Measurements from ENCODE around the gene GALNT2. TPM values are rescaled to one million over a fixed set of nuclear protein-coding genes. Genes with fewer than 3 reads are reported as not detected.

Gene GALNT2
- total and polyA plus RNA-seq, 12 donors, result 22.3 to 220 (median 85.7) TPM

DNA sequence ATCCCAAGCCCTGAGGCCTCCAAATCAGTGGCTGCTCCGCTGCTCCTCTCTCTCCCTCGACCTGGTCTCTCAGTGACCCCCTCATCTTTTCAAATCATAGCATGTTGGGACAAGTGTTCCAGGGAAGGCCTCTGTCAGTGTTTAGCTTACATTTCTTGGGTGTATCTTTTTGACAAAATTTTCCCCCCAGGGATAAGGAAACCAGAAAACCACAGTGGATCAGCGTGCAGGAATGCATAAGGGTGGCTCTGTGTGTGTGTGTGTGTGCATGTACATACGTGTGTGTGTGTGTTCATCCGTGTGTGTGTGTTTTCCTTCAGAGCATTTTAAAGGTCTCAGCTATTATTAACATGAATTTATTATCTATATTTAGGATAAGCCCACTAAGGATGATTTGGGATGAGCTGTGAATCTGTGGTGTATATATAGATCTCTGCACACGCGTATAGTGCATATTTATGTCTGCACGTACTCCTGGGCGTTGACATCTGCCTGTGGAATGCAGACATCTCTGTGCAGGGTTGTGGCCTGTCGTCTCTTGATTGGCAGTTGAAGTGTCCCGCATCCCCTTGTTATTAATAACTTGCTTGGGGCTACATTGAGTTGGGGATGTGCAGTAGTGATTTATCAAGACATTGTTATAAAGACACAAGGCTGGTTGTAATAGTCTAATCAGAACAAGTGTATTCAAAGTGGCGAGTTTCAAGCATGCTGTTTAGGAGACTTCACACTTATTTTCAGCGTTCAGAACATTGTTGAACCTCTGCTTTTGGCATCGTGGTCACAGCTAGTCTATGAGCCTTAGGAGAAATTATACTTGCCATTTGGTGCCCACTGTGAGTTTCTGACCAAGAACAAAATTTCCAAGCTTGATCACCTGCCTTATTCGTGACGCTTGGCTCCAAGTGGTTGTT, 55.6 kb downstream of the GALNT2 start:
- no peaks in the 10 kb centered on the region for H3K27me3 ChIP-seq
- no peaks in the 10 kb centered on the region for H3K9me3 ChIP-seq (replicated peaks in 1 of 3)
- WGBS, 4 donors, result 90 to 94% (median 92%) methylated on average over 16 of the region's 16 CpGs
- H3K27ac ChIP-seq, result no peak overlapping the region
- H3K4me3 ChIP-seq, result no peak overlapping the region
- DNase-seq, result no peak
- peaks cover 0 to 14% of the 10 kb centered on the region in 2 donors for H3K4me1 ChIP-seq (replicated peaks in 1 of 2)
- no peak for TF ChIP-seq POLR2A (IDR thresholded peaks at IDR 0.05)
- TF ChIP-seq, protein P1, sequence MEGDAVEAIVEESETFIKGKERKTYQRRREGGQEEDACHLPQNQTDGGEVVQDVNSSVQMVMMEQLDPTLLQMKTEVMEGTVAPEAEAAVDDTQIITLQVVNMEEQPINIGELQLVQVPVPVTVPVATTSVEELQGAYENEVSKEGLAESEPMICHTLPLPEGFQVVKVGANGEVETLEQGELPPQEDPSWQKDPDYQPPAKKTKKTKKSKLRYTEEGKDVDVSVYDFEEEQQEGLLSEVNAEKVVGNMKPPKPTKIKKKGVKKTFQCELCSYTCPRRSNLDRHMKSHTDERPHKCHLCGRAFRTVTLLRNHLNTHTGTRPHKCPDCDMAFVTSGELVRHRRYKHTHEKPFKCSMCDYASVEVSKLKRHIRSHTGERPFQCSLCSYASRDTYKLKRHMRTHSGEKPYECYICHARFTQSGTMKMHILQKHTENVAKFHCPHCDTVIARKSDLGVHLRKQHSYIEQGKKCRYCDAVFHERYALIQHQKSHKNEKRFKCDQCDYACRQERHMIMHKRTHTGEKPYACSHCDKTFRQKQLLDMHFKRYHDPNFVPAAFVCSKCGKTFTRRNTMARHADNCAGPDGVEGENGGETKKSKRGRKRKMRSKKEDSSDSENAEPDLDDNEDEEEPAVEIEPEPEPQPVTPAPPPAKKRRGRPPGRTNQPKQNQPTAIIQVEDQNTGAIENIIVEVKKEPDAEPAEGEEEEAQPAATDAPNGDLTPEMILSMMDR (IDR thresholded peaks at IDR 0.05), result no peak
- intact Hi-C loops (cut with DNase I), result no loop called here
- H3K36me3 ChIP-seq (replicated peaks in 1 of 2), result no peaks in the 10 kb centered on the region

DNA sequence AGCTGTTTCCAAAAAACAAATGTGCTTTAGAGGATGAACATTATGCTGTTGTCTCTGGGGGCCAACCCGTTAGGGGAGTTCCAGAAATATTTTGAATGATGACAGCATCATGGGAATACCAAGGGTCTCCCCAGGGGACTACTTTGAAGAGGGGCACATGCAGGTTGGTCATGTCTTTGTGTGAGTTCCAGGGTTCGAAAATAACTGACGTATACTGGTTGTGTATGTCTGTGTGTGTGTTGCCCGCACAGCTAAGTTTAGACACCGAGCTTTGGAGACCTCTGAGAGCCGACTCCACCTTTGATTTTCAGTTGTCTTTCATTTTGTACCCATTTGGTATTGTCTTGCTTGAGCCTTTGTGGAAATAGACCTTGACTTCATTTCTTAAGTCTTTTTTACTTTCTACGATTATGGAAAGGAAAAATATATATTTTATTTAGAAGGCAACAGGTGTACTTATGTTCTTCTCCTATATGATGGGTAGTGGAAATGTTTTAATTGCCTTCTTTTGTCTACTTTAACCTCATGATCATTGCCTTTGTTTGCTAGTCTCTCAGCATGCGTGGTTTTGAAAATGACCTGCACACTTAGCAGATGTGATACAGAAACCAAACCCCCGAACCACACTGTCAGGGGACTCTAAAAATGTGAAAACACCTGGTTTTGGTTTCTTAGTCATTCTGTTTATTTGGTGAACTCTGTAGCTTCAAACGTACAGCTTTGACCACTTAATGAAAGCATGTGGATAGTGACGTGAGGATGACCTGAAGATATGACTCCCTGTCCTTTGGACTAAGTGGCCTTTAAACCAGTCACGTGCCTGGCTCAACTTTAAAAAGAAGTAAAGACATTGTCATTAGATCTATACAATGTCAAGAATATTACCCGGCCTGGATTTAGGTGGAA, 56.5 kb downstream of the GALNT2 start:
- no peak for DNase-seq
- no peaks in the 10 kb centered on the region for H3K36me3 ChIP-seq (replicated peaks in 1 of 2)
- no peaks in the 10 kb centered on the region for H3K27me3 ChIP-seq
- 82 to 87% (median 86%) methylated on average over 13 of the region's 13 CpGs for WGBS, 4 donors
- TF ChIP-seq POLR2A (IDR thresholded peaks at IDR 0.05), result no peak
- TF ChIP-seq, protein P1 (IDR thresholded peaks at IDR 0.05), result no peak
- no peaks in the 10 kb centered on the region for H3K9me3 ChIP-seq (replicated peaks in 1 of 3)
- peaks cover 0 to 14% of the 10 kb centered on the region in 2 donors for H3K4me1 ChIP-seq (replicated peaks in 1 of 2)
- no peak overlapping the region for H3K27ac ChIP-seq
- no peak overlapping the region for H3K4me3 ChIP-seq
- intact Hi-C loops (cut with DNase I), result no loop called here

DNA sequence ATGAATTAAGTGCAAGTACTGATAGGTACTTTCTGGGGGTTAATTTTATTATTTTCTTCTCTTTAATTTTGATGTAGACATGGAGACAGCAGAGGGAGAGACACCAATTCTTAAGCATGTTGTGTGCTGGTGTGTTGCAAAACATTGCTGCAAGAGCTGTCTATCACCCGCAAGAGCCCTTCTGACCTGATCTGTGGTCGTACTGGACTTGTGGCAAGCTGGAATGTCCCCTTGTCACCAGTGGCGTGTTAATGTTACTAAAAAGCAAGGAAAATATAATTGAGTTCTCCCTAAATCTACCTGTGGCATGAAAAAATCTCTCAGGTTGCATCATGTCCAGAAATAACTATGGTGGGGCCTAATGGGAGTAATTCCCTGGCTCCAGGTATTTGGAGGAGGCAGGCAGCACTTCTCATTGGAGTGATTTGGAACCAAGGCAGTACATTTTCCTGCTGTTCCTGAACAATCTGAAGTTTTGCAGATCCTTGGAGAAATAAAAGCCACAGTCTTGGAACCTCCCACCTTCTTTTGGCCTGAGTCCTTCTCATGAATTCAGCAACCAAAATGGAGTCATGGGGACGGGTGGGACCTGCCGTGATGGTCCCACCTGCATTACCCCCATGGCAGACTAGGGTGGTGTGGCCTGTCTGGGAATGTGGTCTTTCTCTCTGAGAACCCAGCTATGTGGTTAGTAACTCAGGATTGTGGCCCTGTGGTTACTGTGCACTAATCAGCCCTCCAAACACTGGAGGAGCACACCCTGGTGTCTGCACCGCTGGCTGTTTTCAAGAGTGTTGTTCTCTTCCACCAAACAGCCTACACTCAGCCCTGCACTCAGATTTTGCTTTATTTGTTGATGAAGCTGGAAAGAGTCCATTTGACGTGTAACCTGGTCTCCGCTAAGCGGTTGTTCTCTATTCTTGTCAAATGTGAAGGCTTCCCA, 57.4 kb downstream of the GALNT2 start:
- H3K27ac ChIP-seq, result no peak overlapping the region
- TF ChIP-seq, protein P1 (IDR thresholded peaks at IDR 0.05), result no peak
- no peak for TF ChIP-seq POLR2A (IDR thresholded peaks at IDR 0.05)
- no peak overlapping the region for H3K4me3 ChIP-seq
- H3K9me3 ChIP-seq (replicated peaks in 1 of 3), result no peaks in the 10 kb centered on the region
- WGBS, 4 donors, result 92 to 95% (median 94%) methylated on average over 9 of the region's 9 CpGs
- H3K27me3 ChIP-seq, result no peaks in the 10 kb centered on the region
- intact Hi-C loops (cut with DNase I), result no loop called here
- H3K4me1 ChIP-seq (replicated peaks in 1 of 2), result peaks cover 0 to 14% of the 10 kb centered on the region in 2 donors
- no peaks in the 10 kb centered on the region for H3K36me3 ChIP-seq (replicated peaks in 1 of 2)
- DNase-seq, result no peak

Measured in adrenal gland (tissue), 12 donors.